ENCODE results near the gene TSPYL2. TPM values are rescaled to one million over a fixed set of nuclear protein-coding genes. Genes with fewer than 3 reads are reported as not detected.

Gene TSPYL2
- 55.9 TPM for polyA plus RNA-seq (2013, experiment 1 of 4)
- 55.5 TPM for polyA plus RNA-seq (2013, experiment 2 of 4)
- polyA plus RNA-seq (2013, experiment 3 of 4): 45.1 TPM
- polyA plus RNA-seq (2013, experiment 4 of 4): 49.4 TPM

- peak within 1 kb of the TSS; percentile 76 for H3K4me3 ChIP-seq (ENCODE audit: insufficient read depth, low read depth, low read length)
- peak within 1 kb of the TSS; percentile 79 for H3K27ac ChIP-seq (ENCODE audit: insufficient read depth, low read depth, low read length, poor library complexity, severe bottlenecking)
- no peaks in the 10 kb centered on the region for H3K27me3 ChIP-seq (ENCODE audit: control insufficient read depth, insufficient read depth, low read length, poor library complexity, severe bottlenecking)
- no peaks in the 10 kb centered on the region for H3K9me3 ChIP-seq (ENCODE audit: control insufficient read depth, low read length)
- WGBS, 2 experiments: 0% methylated on average over 86 of the region's 86 CpGs
- H3K4me1 ChIP-seq (ENCODE audit: control insufficient read depth, insufficient read depth, low read length): peaks cover 15% of the 10 kb centered on the region
- H3K36me3 ChIP-seq (ENCODE audit: control insufficient read depth, insufficient read depth, low read length): peaks cover 18% of the 10 kb centered on the region
Measured at GRCh38 chrX:53081925-53082772, at the start of gene TSPYL2. Gene TSPYL2, plus strand, starts transcription at chrX:53082367. Its CDS starts 132 bp downstream, at chrX:53082499.

- Histone ChIP-seq H3K27me3 (ENCODE audit: control insufficient read depth, insufficient read depth, low read length, poor library complexity, severe bottlenecking) (no peaks in the 10 kb centered on the region), H3K36me3 (ENCODE audit: control insufficient read depth, insufficient read depth, low read length) (no peaks in the 10 kb centered on the region), H3K27ac (ENCODE audit: insufficient read depth, low read depth, low read length, poor library complexity, severe bottlenecking) (no peak overlapping the region), H3K9me3 (ENCODE audit: control insufficient read depth, low read length) (no peaks in the 10 kb centered on the region), H3K4me1 (ENCODE audit: control insufficient read depth, insufficient read depth, low read length) (no peaks in the 10 kb centered on the region), H3K4me3 (ENCODE audit: insufficient read depth, low read depth, low read length) (no peak overlapping the region)
- 82 to 86% methylated on average over 4 to 5 of the region's 5 CpGs for WGBS, 2 experiments
Measured at GRCh38 chrX:53036149-53036548, 46.0 kb upstream of the TSPYL2 start.

- WGBS, 2 experiments: 91 to 95% methylated on average over 2 to 4 of the region's 4 CpGs
- Histone ChIP-seq H3K4me3 (ENCODE audit: insufficient read depth, low read depth, low read length) (no peak overlapping the region), H3K9me3 (ENCODE audit: control insufficient read depth, low read length) (no peaks in the 10 kb centered on the region), H3K36me3 (ENCODE audit: control insufficient read depth, insufficient read depth, low read length) (no peaks in the 10 kb centered on the region), H3K4me1 (ENCODE audit: control insufficient read depth, insufficient read depth, low read length) (no peaks in the 10 kb centered on the region), H3K27ac (ENCODE audit: insufficient read depth, low read depth, low read length, poor library complexity, severe bottlenecking) (no peak overlapping the region), H3K27me3 (ENCODE audit: control insufficient read depth, insufficient read depth, low read length, poor library complexity, severe bottlenecking) (no peaks in the 10 kb centered on the region)
Measured at GRCh38 chrX:53039236-53039635, 42.9 kb upstream of the TSPYL2 start.

- Histone ChIP-seq H3K4me3 (ENCODE audit: insufficient read depth, low read depth, low read length) (no peak overlapping the region), H3K9me3 (ENCODE audit: control insufficient read depth, low read length) (no peaks in the 10 kb centered on the region), H3K27ac (ENCODE audit: insufficient read depth, low read depth, low read length, poor library complexity, severe bottlenecking) (no peak overlapping the region), H3K36me3 (ENCODE audit: control insufficient read depth, insufficient read depth, low read length) (no peaks in the 10 kb centered on the region), H3K4me1 (ENCODE audit: control insufficient read depth, insufficient read depth, low read length) (peaks cover 3% of the 10 kb centered on the region), H3K27me3 (ENCODE audit: control insufficient read depth, insufficient read depth, low read length, poor library complexity, severe bottlenecking) (no peaks in the 10 kb centered on the region)
- WGBS, 2 experiments: 88 to 94% methylated on average over 5 of the region's 5 CpGs
Measured at GRCh38 chrX:53044995-53045394, 37.2 kb upstream of the TSPYL2 start.

GRCh38 chrX:53047228-53047627 is 34.9 kb upstream of the TSPYL2 start:
- no peaks in the 10 kb centered on the region for H3K9me3 ChIP-seq (ENCODE audit: control insufficient read depth, low read length)
- no peak overlapping the region for H3K4me3 ChIP-seq (ENCODE audit: insufficient read depth, low read depth, low read length)
- peaks cover 12% of the 10 kb centered on the region for H3K4me1 ChIP-seq (ENCODE audit: control insufficient read depth, insufficient read depth, low read length)
- H3K27me3 ChIP-seq (ENCODE audit: control insufficient read depth, insufficient read depth, low read length, poor library complexity, severe bottlenecking): no peaks in the 10 kb centered on the region
- WGBS, 2 experiments: 90 to 91% methylated on average over 6 of the region's 6 CpGs
- no peaks in the 10 kb centered on the region for H3K36me3 ChIP-seq (ENCODE audit: control insufficient read depth, insufficient read depth, low read length)
- H3K27ac ChIP-seq (ENCODE audit: insufficient read depth, low read depth, low read length, poor library complexity, severe bottlenecking): no peak overlapping the region

- H3K27ac ChIP-seq (ENCODE audit: insufficient read depth, low read depth, low read length, poor library complexity, severe bottlenecking): peak within 1 kb of the TSS; percentile 74
- H3K36me3 ChIP-seq (ENCODE audit: control insufficient read depth, insufficient read depth, low read length): no peaks in the 10 kb centered on the region
- WGBS, 2 experiments: 0% methylated on average over 18 to 22 of the region's 38 CpGs
Measured at GRCh38 chrX:53048169-53049126, 33.7 kb upstream of the TSPYL2 start, which contains the start of gene GPR173. Gene GPR173, plus strand, starts transcription at chrX:53048789. Its CDS starts 27,833 bp downstream, at chrX:53076622.

GRCh38 chrX:53049127-53049517 is 33.0 kb upstream of the TSPYL2 start:
- WGBS, 2 experiments: 4 to 5% methylated on average over 8 of the region's 8 CpGs
- Histone ChIP-seq H3K27ac (ENCODE audit: insufficient read depth, low read depth, low read length, poor library complexity, severe bottlenecking) (no peak overlapping the region), H3K27me3 (ENCODE audit: control insufficient read depth, insufficient read depth, low read length, poor library complexity, severe bottlenecking) (no peaks in the 10 kb centered on the region), H3K9me3 (ENCODE audit: control insufficient read depth, low read length) (no peaks in the 10 kb centered on the region), H3K4me3 (ENCODE audit: insufficient read depth, low read depth, low read length) (peak overlapping the region; percentile 48), H3K4me1 (ENCODE audit: control insufficient read depth, insufficient read depth, low read length) (peaks cover 12% of the 10 kb centered on the region), H3K36me3 (ENCODE audit: control insufficient read depth, insufficient read depth, low read length) (no peaks in the 10 kb centered on the region)

More at GRCh38 chrX:53048169-53049126, 33.7 kb upstream of the TSPYL2 start, which contains the start of gene GPR173:
- Histone ChIP-seq H3K4me3 (ENCODE audit: insufficient read depth, low read depth, low read length) (peak within 1 kb of the TSS; percentile 48), H3K27me3 (ENCODE audit: control insufficient read depth, insufficient read depth, low read length, poor library complexity, severe bottlenecking) (no peaks in the 10 kb centered on the region), H3K4me1 (ENCODE audit: control insufficient read depth, insufficient read depth, low read length) (peaks cover 12% of the 10 kb centered on the region), H3K9me3 (ENCODE audit: control insufficient read depth, low read length) (no peaks in the 10 kb centered on the region)

GRCh38 chrX:53050841-53051240 is 31.3 kb upstream of the TSPYL2 start:
- peaks cover 12% of the 10 kb centered on the region for H3K4me1 ChIP-seq (ENCODE audit: control insufficient read depth, insufficient read depth, low read length)
- H3K36me3 ChIP-seq (ENCODE audit: control insufficient read depth, insufficient read depth, low read length): no peaks in the 10 kb centered on the region
- no peaks in the 10 kb centered on the region for H3K27me3 ChIP-seq (ENCODE audit: control insufficient read depth, insufficient read depth, low read length, poor library complexity, severe bottlenecking)
- 88 to 92% methylated on average over 5 to 6 of the region's 6 CpGs for WGBS, 2 experiments
- no peaks in the 10 kb centered on the region for H3K9me3 ChIP-seq (ENCODE audit: control insufficient read depth, low read length)
- no peak overlapping the region for H3K27ac ChIP-seq (ENCODE audit: insufficient read depth, low read depth, low read length, poor library complexity, severe bottlenecking)
- no peak overlapping the region for H3K4me3 ChIP-seq (ENCODE audit: insufficient read depth, low read depth, low read length)

- H3K27ac ChIP-seq (ENCODE audit: insufficient read depth, low read depth, low read length, poor library complexity, severe bottlenecking): no peak overlapping the region
- no peak overlapping the region for H3K4me3 ChIP-seq (ENCODE audit: insufficient read depth, low read depth, low read length)
- WGBS, 2 experiments: 92 to 96% methylated on average over 6 of the region's 6 CpGs
- H3K36me3 ChIP-seq (ENCODE audit: control insufficient read depth, insufficient read depth, low read length): no peaks in the 10 kb centered on the region
- no peaks in the 10 kb centered on the region for H3K27me3 ChIP-seq (ENCODE audit: control insufficient read depth, insufficient read depth, low read length, poor library complexity, severe bottlenecking)
- peaks cover 6% of the 10 kb centered on the region for H3K4me1 ChIP-seq (ENCODE audit: control insufficient read depth, insufficient read depth, low read length)
- H3K9me3 ChIP-seq (ENCODE audit: control insufficient read depth, low read length): no peaks in the 10 kb centered on the region
Measured at GRCh38 chrX:53055244-53055849, 26.8 kb upstream of the TSPYL2 start.
